ENCODE measurements around the gene EVPL. TPM values are rescaled to one million over a fixed set of nuclear protein-coding genes. Genes with fewer than 3 reads are reported as not detected.

The EVPL gene
- total RNA-seq, 1 donor from 2014 or later: not detected

- TF ChIP-seq CTCF (IDR thresholded peaks at IDR 0.05; ENCODE audit: insufficient read depth, low read depth, low read length) (no peak), EZH2 (IDR thresholded peaks at IDR 0.05; ENCODE audit: insufficient read depth, low read length) (no peak)
- Histone ChIP-seq H3K36me3 (ENCODE audit: insufficient read depth, low read length) (peaks cover 41% of the 10 kb centered on the region), H3K4me1 (ENCODE audit: insufficient read depth, low read length) (peaks cover 13% of the 10 kb centered on the region), H3K9me3 (ENCODE audit: insufficient read depth, low read depth, low read length) (no peaks in the 10 kb centered on the region), H3K9ac (ENCODE audit: low read length) (no peak overlapping the region), H4K20me1 (ENCODE audit: insufficient read depth, low read length) (peaks cover 31% of the 10 kb centered on the region), H3K27me3 (ENCODE audit: insufficient read depth, low read length) (no peaks in the 10 kb centered on the region), H3K27ac (ENCODE audit: low read depth, low read length) (no peak overlapping the region), H3K4me2 (ENCODE audit: low read length) (no peak overlapping the region), H2AFZ (ENCODE audit: low read depth, low read length) (no peak overlapping the region), H3K79me2 (ENCODE audit: insufficient read depth, low read length) (peaks cover 12% of the 10 kb centered on the region), H3K4me3 (ENCODE audit: insufficient read depth, low read depth, low read length) (no peak overlapping the region)
- DNase-seq (ENCODE audit: low read depth) (no peak), FAIRE-seq (no peak)
- H3K4me3 Mint-ChIP-seq (ENCODE audit: unreplicated experiment): no peak overlapping the region
- peaks cover 30% of the 10 kb centered on the region for H3K36me3 Mint-ChIP-seq (ENCODE audit: low read depth, unreplicated experiment)
- H3K9me3 Mint-ChIP-seq (ENCODE audit: unreplicated experiment): no peaks in the 10 kb centered on the region
- no peaks in the 10 kb centered on the region for H3K27me3 Mint-ChIP-seq (ENCODE audit: low read depth, unreplicated experiment)
- no peak overlapping the region for H3K27ac Mint-ChIP-seq (ENCODE audit: unreplicated experiment)
- peaks cover 11% of the 10 kb centered on the region for H3K4me1 Mint-ChIP-seq (ENCODE audit: low read depth, unreplicated experiment)
Observed at GRCh38 chr17:76056882-76057281, 29.8 kb upstream of the EVPL start.

GRCh38 chr17:76054112-76054476 is 27.0 kb upstream of the EVPL start:
- Histone ChIP-seq H2AFZ (ENCODE audit: low read depth, low read length) (no peak overlapping the region), H3K27me3 (ENCODE audit: insufficient read depth, low read length) (no peaks in the 10 kb centered on the region), H3K9ac (ENCODE audit: low read length) (no peak overlapping the region), H4K20me1 (ENCODE audit: insufficient read depth, low read length) (peaks cover 43% of the 10 kb centered on the region), H3K4me1 (ENCODE audit: insufficient read depth, low read length) (peaks cover 24% of the 10 kb centered on the region), H3K4me3 (ENCODE audit: insufficient read depth, low read depth, low read length) (no peak overlapping the region), H3K4me2 (ENCODE audit: low read length) (peak overlapping the region; percentile 54), H3K9me3 (ENCODE audit: insufficient read depth, low read depth, low read length) (no peaks in the 10 kb centered on the region), H3K79me2 (ENCODE audit: insufficient read depth, low read length) (peaks cover 19% of the 10 kb centered on the region), H3K27ac (ENCODE audit: low read depth, low read length) (peak overlapping the region; percentile 59), H3K36me3 (ENCODE audit: insufficient read depth, low read length) (peaks cover 29% of the 10 kb centered on the region)
- peak overlapping the region; percentile 80 for H3K27ac Mint-ChIP-seq (ENCODE audit: unreplicated experiment)
- H3K36me3 Mint-ChIP-seq (ENCODE audit: low read depth, unreplicated experiment): peaks cover 29% of the 10 kb centered on the region
- DNase-seq (ENCODE audit: low read depth) (peak; percentile 71), FAIRE-seq (no peak)
- H3K27me3 Mint-ChIP-seq (ENCODE audit: low read depth, unreplicated experiment): no peaks in the 10 kb centered on the region
- H3K4me3 Mint-ChIP-seq (ENCODE audit: unreplicated experiment): peak overlapping the region; percentile 66
- TF ChIP-seq CTCF (IDR thresholded peaks at IDR 0.05; ENCODE audit: insufficient read depth, low read depth, low read length): no peak
- no peak for TF ChIP-seq EZH2 (IDR thresholded peaks at IDR 0.05; ENCODE audit: insufficient read depth, low read length)
- H3K9me3 Mint-ChIP-seq (ENCODE audit: unreplicated experiment): no peaks in the 10 kb centered on the region
- peaks cover 24% of the 10 kb centered on the region for H3K4me1 Mint-ChIP-seq (ENCODE audit: low read depth, unreplicated experiment)

- H2AFZ ChIP-seq (ENCODE audit: low read depth, low read length): no peak overlapping the region
- peak overlapping the region; percentile 59 for H3K27ac ChIP-seq (ENCODE audit: low read depth, low read length)
- TF ChIP-seq CTCF (IDR thresholded peaks at IDR 0.05; ENCODE audit: insufficient read depth, low read depth, low read length) (no peak), EZH2 (IDR thresholded peaks at IDR 0.05; ENCODE audit: insufficient read depth, low read length) (no peak)
- no peak overlapping the region for H3K9ac ChIP-seq (ENCODE audit: low read length)
- peaks cover 30% of the 10 kb centered on the region for H3K4me1 ChIP-seq (ENCODE audit: insufficient read depth, low read length)
- H3K9me3 Mint-ChIP-seq (ENCODE audit: unreplicated experiment): no peaks in the 10 kb centered on the region
- peak overlapping the region; percentile 54 for H3K4me2 ChIP-seq (ENCODE audit: low read length)
- no peaks in the 10 kb centered on the region for H3K27me3 ChIP-seq (ENCODE audit: insufficient read depth, low read length)
- H4K20me1 ChIP-seq (ENCODE audit: insufficient read depth, low read length): peaks cover 49% of the 10 kb centered on the region
- H3K79me2 ChIP-seq (ENCODE audit: insufficient read depth, low read length): peaks cover 19% of the 10 kb centered on the region
- peak; percentile 82 for DNase-seq (ENCODE audit: low read depth)
- H3K4me1 Mint-ChIP-seq (ENCODE audit: low read depth, unreplicated experiment): peaks cover 29% of the 10 kb centered on the region
- no peaks in the 10 kb centered on the region for H3K27me3 Mint-ChIP-seq (ENCODE audit: low read depth, unreplicated experiment)
- peaks cover 23% of the 10 kb centered on the region for H3K36me3 ChIP-seq (ENCODE audit: insufficient read depth, low read length)
- H3K4me3 Mint-ChIP-seq (ENCODE audit: unreplicated experiment): peak overlapping the region; percentile 66
- no peak overlapping the region for H3K4me3 ChIP-seq (ENCODE audit: insufficient read depth, low read depth, low read length)
- H3K36me3 Mint-ChIP-seq (ENCODE audit: low read depth, unreplicated experiment): peaks cover 24% of the 10 kb centered on the region
- no peaks in the 10 kb centered on the region for H3K9me3 ChIP-seq (ENCODE audit: insufficient read depth, low read depth, low read length)
- FAIRE-seq: no peak
- peak overlapping the region; percentile 80 for H3K27ac Mint-ChIP-seq (ENCODE audit: unreplicated experiment)
Observed at GRCh38 chr17:76053246-76054111, 26.4 kb upstream of the EVPL start.

Measured in astrocyte (in vitro differentiated cells and primary cell).